Esophagus mucosa (tissue), 1 donor: ENCODE results near the gene TLE3. TPM values are rescaled to one million over a fixed set of nuclear protein-coding genes. Genes with fewer than 3 reads are reported as not detected.

Experiments used
- ATAC-seq: fragments of 200-7000 bp; cut with Tn5 transposase; one replicate; pipeline ENCODE4 v1.9.1; 2020
- total RNA-seq: library from RNA; stranded (reverse); gene quantifications from one replicate; pipeline ENCODE4 v1.2.4, GENCODE V29; 2023
- donor health status: DM: yes; HTN: yes; CAD: no.

The TLE3 gene
- total RNA-seq, 1 donor from 2014 or later = 46.3 TPM

- ATAC-seq = no peak
Measured at GRCh38 chr15:69999392-70000085, 98.2 kb downstream of the TLE3 start.

DNA sequence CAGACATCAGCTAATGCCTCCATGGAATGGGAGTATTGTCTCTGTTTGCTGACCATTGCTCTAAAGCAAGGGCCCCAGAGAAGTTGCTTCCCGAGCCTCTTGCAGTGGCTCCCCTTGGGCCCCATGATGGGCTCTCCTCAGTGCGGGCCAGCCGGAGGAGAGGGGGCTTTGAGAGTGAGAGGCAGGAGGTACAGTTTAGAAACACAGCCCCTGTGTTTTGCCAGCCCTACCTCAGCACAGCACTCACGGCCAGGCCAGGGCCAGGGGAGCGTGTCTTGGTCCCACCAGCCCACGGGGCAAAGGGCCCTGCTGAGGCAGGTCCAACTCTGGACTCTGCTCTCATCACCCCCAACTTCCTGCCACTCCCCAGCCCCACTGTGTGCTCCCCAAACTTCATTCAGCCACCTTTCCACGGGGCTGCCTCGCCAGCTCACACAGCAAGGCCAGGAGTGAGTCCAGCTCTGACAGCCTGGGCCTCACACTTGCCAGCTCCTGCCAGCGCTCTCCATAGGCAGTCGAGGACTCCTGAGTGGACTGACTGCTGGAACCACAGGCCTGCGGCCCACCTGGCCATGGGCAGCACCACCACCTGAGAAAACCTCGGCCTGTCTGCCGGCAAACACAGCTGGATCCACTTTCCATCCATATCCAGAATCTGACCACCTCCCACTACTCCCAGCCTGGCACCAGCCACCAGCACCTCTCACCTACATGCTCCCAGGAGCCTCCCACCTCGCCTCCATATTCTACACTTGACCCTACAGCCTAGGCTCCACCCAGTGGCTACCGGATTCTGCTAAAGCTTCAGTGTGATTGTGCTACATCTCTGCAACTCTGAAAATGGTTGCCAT is 99.0 kb downstream of the TLE3 start:
- no peak for ATAC-seq

DNA sequence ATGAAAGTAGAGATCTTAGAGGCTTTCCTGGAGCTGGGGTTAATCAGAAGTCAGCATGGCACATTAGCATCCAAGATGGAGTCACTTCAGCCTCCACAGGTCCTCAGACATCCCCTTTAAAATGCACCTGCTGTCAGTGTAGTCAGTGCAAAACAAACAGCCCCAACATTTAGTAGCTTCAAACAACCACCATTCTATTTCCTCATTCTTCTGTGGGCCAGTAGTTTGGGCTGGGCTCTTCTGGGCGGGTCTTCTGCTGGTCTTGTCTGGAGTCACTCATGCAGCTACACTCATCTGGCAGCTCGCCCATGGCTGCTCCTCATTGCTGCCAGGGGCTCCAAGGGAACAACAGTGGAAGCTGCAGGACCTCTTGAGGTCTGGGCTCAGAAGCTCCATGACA is 99.9 kb downstream of the TLE3 start:
- ATAC-seq = peak; percentile 78
